OCI-LY7 (cell line): Measurements from ENCODE around the gene LSM5.

ENCODE experiments used
- CTCF ChIP-seq: fragments of 200-600 bp; sonication (generic); conservative IDR thresholded peaks from 2 replicates; pipeline ENCODE4 v1.5.1; 2014; ENCODE audit warnings: mild to moderate bottlenecking, antibody characterized with exemption, low read length, moderate library complexity, mixed read lengths
- EZH2phosphoT487 ChIP-seq: fragments of 200-600 bp; sonication (generic); IDR thresholded peaks from 2 replicates; pipeline ENCODE4 v1.6.1; 2018; ENCODE audit warnings: low read depth, borderline replicate concordance, mild to moderate bottlenecking, mixed run types, antibody characterized with exemption, low read length, moderate library complexity, mixed read lengths

GRCh38 chr7:32479574-32480200 lies 10.5 kb downstream of the LSM5 start:
- TF ChIP-seq CTCF, result peak; percentile 89
- no peak for TF ChIP-seq EZH2phosphoT487
